K562 (cell line): ENCODE results near the gene CENPV. TPM values are rescaled to one million over a fixed set of nuclear protein-coding genes. Genes with fewer than 3 reads are reported as not detected.

Experiments
- ATF3 ChIP-seq, 2 experiments: fragments of 450-650 bp in 1 of 2; sonication (generic) in 1 of 2; formaldehyde crosslinking in 1 of 2; IDR thresholded peaks in 1 of 2; conservative IDR thresholded peaks in 1 of 2; 2 replicates each; pipeline versions ENCODE4 v1.6.1 to v1.8.1; 2016 to 2023; ENCODE audit warnings: mild to moderate bottlenecking in 2 of 2, moderate library complexity in 2 of 2, inconsistent platforms in 1 of 2, missing genetic modification reagents in 1 of 2
- BRD9 ChIP-seq: fragments of 450-650 bp; IDR thresholded peaks from 2 replicates; pipeline ENCODE4 v1.6.1; 2018; ENCODE audit warnings: low read depth; ENCODE audit not compliant: partially characterized antibody
- E2F1 ChIP-seq: sonication (generic); formaldehyde crosslinking; IDR thresholded peaks from 2 replicates; pipeline ENCODE4 v1.8.1; 2023; ENCODE audit warnings: mild to moderate bottlenecking, missing genetic modification reagents, moderate library complexity
- EHMT2 ChIP-seq: fragments of 450-650 bp; IDR thresholded peaks from 2 replicates; pipeline ENCODE4 v1.6.1; 2018; ENCODE audit warnings: antibody characterized with exemption
- FOXA3 ChIP-seq, 2 experiments: fragments of 450-650 bp in 1 of 2; sonication (generic) in 1 of 2; formaldehyde crosslinking; IDR thresholded peaks in 1 of 2; conservative IDR thresholded peaks in 1 of 2; 2 replicates each; pipeline versions ENCODE4 v1.4.0 to v1.8.0; 2020 to 2022; ENCODE audit warnings: mild to moderate bottlenecking in 2 of 2, missing genetic modification reagents in 1 of 2
- HMBOX1 ChIP-seq: sonication (generic); IDR thresholded peaks from 2 replicates; pipeline ENCODE4 v1.6.1; 2016
- KAT7 ChIP-seq: sonication (generic); formaldehyde crosslinking; IDR thresholded peaks from 2 replicates; pipeline ENCODE4 v1.8.0; 2022; ENCODE audit warnings: missing genetic modification reagents, mild to moderate bottlenecking, borderline replicate concordance
- MCM2 ChIP-seq: fragments of 450-650 bp; IDR thresholded peaks from 2 replicates; pipeline ENCODE4 v1.6.1; 2017; ENCODE audit warnings: low read depth, mild to moderate bottlenecking
- MTA1 ChIP-seq: fragments of 450-650 bp; IDR thresholded peaks from 2 replicates; pipeline ENCODE4 v1.6.1; 2017; ENCODE audit warnings: borderline replicate concordance
- NR2C2 ChIP-seq, 2 experiments: fragments of 200-800 bp in 1 of 2; sonication (Bioruptor generic) in 1 of 2; sonication (generic) in 1 of 2; formaldehyde crosslinking in 1 of 2; IDR thresholded peaks; 2 replicates each; pipeline versions ENCODE4 v1.6.1 to v1.8.0; 2016 to 2022; ENCODE audit warnings: mild to moderate bottlenecking in 1 of 2, missing compliant biosample characterization in 1 of 2, missing genetic modification characterization in 1 of 2, missing genetic modification reagents in 1 of 2
- NRF1 ChIP-seq, 2 experiments: fragments of 450-650 bp; IDR thresholded peaks in 1 of 2; conservative IDR thresholded peaks in 1 of 2; 2 replicates each; pipeline ENCODE4 v1.6.1; 2014; ENCODE audit warnings: mild to moderate bottlenecking in 2 of 2
- PRPF4 ChIP-seq: fragments of 200-400 bp; formaldehyde crosslinking; IDR thresholded peaks from one replicate; pipeline ENCODE4 v1.6.1; 2017; ENCODE audit warnings: low read length, low read depth, mild to moderate bottlenecking; ENCODE audit not compliant: insufficient read depth, poor library complexity, severe bottlenecking
- SFPQ ChIP-seq: fragments of 200-400 bp; formaldehyde crosslinking; IDR thresholded peaks from 2 replicates; pipeline ENCODE4 v1.6.1; 2017; ENCODE audit warnings: mild to moderate bottlenecking, low read depth, low read length, moderate library complexity
- SRF ChIP-seq, 2 experiments: fragments of 250-450, 450-650 bp in 1 of 2; sonication (Bioruptor Pico) in 1 of 2; sonication (generic) in 1 of 2; formaldehyde crosslinking; IDR thresholded peaks; 2 replicates each; pipeline versions ENCODE4 v1.5.0 to v1.5.1; 2020 to 2022; ENCODE audit warnings: mild to moderate bottlenecking in 1 of 2, missing genetic modification reagents in 1 of 2
- polyA plus RNA-seq, 8 experiments: library from polyadenylated mRNA; depleted of rRNA in 4 of 8; stranded (reverse) in 5 of 8; unstranded in 3 of 8; fragments of >200 nt; fragmentation: Nextera tagmentation in 2 of 8; fragmentation: Illumina TruSeq in 1 of 8; extraction: Ambion mirVana in 2 of 8; extraction: Trizol in 1 of 8; gene quantifications; 2 replicates each; pipeline versions ENCODE4 v1.2.1 to v1.2.3, GENCODE V29; 2011 to 2014; ENCODE audit warnings: inconsistent platforms in 1 of 8, missing spikeins in 1 of 8
- total RNA-seq, 7 experiments: library from RNA; depleted of rRNA in 6 of 7; stranded (reverse); fragments of >200 nt in 6 of 7; fragmentation: Illumina TruSeq in 2 of 7; extraction: Trizol in 2 of 7; gene quantifications; 2 replicates each; pipeline versions ENCODE4 v1.2.1 to v1.2.3, GENCODE V29; 2011 to 2021; ENCODE audit warnings: low replicate concordance in 1 of 7
- TF ChIP-seq, protein P1 (sequence below): fragments of 250-450 bp; sonication (Bioruptor Pico); IDR thresholded peaks from 2 replicates; pipeline ENCODE4 v1.4.0; 2020; ENCODE audit warnings: mild to moderate bottlenecking, moderate library complexity, borderline replicate concordance
- TF ChIP-seq, protein P2 (sequence below): fragments of 450-650 bp; formaldehyde crosslinking; IDR thresholded peaks from 2 replicates; pipeline ENCODE4 v1.4.0; 2020; ENCODE audit warnings: mild to moderate bottlenecking, moderate library complexity

CENPV gene
- total and polyA plus RNA-seq, 9 of the 15 experiments (the other 6 are each of a cell fraction or from before 2014, with no cell fraction given): 17.8 to 131 (median 89.3) TPM

- peak; percentile 51; the same call in 1 of the 2 replicates for TF ChIP-seq KAT7 (CRISPR knock-in tag)
- TF ChIP-seq NR2C2 (CRISPR knock-in tag; IDR thresholded peaks at IDR 0.05): no peak
- TF ChIP-seq NR2C2 (tag; IDR thresholded peaks at IDR 0.05): 0 out of 2 replicates have a peak, but pooled peaks have one; percentile 5
- TF ChIP-seq, protein P1, sequence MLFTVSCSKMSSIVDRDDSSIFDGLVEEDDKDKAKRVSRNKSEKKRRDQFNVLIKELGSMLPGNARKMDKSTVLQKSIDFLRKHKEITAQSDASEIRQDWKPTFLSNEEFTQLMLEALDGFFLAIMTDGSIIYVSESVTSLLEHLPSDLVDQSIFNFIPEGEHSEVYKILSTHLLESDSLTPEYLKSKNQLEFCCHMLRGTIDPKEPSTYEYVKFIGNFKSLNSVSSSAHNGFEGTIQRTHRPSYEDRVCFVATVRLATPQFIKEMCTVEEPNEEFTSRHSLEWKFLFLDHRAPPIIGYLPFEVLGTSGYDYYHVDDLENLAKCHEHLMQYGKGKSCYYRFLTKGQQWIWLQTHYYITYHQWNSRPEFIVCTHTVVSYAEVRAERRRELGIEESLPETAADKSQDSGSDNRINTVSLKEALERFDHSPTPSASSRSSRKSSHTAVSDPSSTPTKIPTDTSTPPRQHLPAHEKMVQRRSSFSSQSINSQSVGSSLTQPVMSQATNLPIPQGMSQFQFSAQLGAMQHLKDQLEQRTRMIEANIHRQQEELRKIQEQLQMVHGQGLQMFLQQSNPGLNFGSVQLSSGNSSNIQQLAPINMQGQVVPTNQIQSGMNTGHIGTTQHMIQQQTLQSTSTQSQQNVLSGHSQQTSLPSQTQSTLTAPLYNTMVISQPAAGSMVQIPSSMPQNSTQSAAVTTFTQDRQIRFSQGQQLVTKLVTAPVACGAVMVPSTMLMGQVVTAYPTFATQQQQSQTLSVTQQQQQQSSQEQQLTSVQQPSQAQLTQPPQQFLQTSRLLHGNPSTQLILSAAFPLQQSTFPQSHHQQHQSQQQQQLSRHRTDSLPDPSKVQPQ (CRISPR knock-in tag): no peak
- 0 out of 4 replicates have a peak, but pooled peaks of 1 of the 2 experiments have one; percentile 0 for TF ChIP-seq SRF (CRISPR knock-in tag; IDR thresholded peaks at IDR 0.05)
- no peak for TF ChIP-seq HMBOX1
- TF ChIP-seq FOXA3 (CRISPR knock-in tag; conservative IDR thresholded peaks at IDR 0.05 in 1 of 2, IDR thresholded peaks at IDR 0.05 in 1 of 2): 0 out of 4 replicates have a peak, but pooled peaks of 1 of the 2 experiments have one; percentile 0
- no peak for TF ChIP-seq MCM2
- peak in 1 of 2 experiments; percentile 56; a peak in 3 of 4 replicates for TF ChIP-seq NRF1 (conservative IDR thresholded peaks at IDR 0.05 in 1 of 2, IDR thresholded peaks at IDR 0.05 in 1 of 2)
- TF ChIP-seq E2F1 (CRISPR knock-in tag): peak; percentile 34; the same call in 1 of the 2 replicates
- no peak for TF ChIP-seq SFPQ
- no peak for TF ChIP-seq PRPF4
- TF ChIP-seq, protein P2, sequence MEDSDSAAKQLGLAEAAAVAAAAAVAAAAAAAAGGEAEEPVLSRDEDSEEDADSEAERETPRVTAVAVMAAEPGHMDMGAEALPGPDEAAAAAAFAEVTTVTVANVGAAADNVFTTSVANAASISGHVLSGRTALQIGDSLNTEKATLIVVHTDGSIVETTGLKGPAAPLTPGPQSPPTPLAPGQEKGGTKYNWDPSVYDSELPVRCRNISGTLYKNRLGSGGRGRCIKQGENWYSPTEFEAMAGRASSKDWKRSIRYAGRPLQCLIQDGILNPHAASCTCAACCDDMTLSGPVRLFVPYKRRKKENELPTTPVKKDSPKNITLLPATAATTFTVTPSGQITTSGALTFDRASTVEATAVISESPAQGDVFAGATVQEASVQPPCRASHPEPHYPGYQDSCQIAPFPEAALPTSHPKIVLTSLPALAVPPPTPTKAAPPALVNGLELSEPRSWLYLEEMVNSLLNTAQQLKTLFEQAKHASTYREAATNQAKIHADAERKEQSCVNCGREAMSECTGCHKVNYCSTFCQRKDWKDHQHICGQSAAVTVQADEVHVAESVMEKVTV (CRISPR knock-in tag): no peak
- 0 out of 2 replicates have a peak, but pooled peaks have one; percentile 1 for TF ChIP-seq MTA1
- no peak for TF ChIP-seq EHMT2
- peak; percentile 33 for TF ChIP-seq BRD9
- TF ChIP-seq ATF3 (IDR thresholded peaks at IDR 0.05): no peak
- peak; percentile 3; the same call in 1 of the 2 replicates for TF ChIP-seq ATF3 (CRISPR knock-in tag; conservative IDR thresholded peaks at IDR 0.05)
Measured at GRCh38 chr17:16381496-16381820, 28.2 kb upstream of the CENPV start (continued).
